Measurements from ENCODE around the gene PALB2. TPM values are rescaled to one million over a fixed set of nuclear protein-coding genes. Genes with fewer than 3 reads are reported as not detected.

Gene PALB2
- total and polyA plus RNA-seq, 2 of the 8 experiments (the other 6 are each of a cell fraction or from before 2014, with no cell fraction given): 12.5 to 33.1 TPM

DNA sequence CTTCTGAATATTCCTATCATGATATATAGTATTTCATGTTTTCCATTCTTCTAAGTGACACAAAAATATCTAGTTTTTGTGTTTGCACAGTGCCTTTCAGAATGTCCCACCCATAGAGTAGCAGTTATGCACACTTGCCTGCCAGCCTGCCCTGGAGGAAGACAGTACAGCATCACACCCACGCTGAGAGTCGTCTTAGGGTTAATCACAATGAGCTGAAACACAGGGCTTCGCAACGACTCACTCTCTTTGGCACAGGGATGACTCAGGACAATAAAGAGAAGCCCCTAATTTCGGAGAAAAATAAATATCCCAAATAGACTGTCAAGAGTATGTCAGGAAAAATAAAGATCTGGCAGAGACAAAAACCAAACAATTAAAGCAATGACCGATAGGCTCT is 33.4 kb downstream of the PALB2 start:
- Histone ChIP-seq H3K4me1 (replicated peaks in 1 of 4; ENCODE audit: control insufficient read depth in 3 of 4, insufficient read depth in 4 of 4, low read length in 3 of 4) (no peaks in the 10 kb centered on the region), H4K20me1 (replicated peaks in 1 of 2; ENCODE audit: control insufficient read depth in 1 of 2, insufficient read depth in 2 of 2, low read length in 2 of 2) (peaks cover 0 to 2% of the 10 kb centered on the region in 2 experiments), H2BK15ac (ENCODE audit: low read length) (no peak overlapping the region), H2BK120ac (replicated peaks; ENCODE audit: low read depth, low read length) (no peak overlapping the region), H3K18ac (ENCODE audit: extremely low read depth, low read length) (no peak overlapping the region), H2AK5ac (ENCODE audit: low read depth, low read length) (no peak overlapping the region), H4K91ac (replicated peaks; ENCODE audit: insufficient read length, low read length) (no peak overlapping the region), H3K9me3 (ENCODE audit: insufficient read depth in 2 of 2, low read depth in 1 of 2, low read length in 1 of 2) (no peaks in the 10 kb centered on the region), H3K27me3 (replicated peaks in 1 of 4; ENCODE audit: control insufficient read depth in 3 of 4, extremely low read depth in 1 of 4, insufficient read depth in 3 of 4, low read length in 3 of 4) (no peaks in the 10 kb centered on the region), H3K36me3 (ENCODE audit: control insufficient read depth in 2 of 4, insufficient read depth in 4 of 4, low read length in 3 of 4) (peaks cover 6 to 56% (median 16%) of the 10 kb centered on the region in 4 experiments; a peak in 6 of 8 replicates), H2BK20ac (ENCODE audit: low read length) (no peak overlapping the region), H3K4me2 (ENCODE audit: insufficient read depth in 1 of 2, low read depth in 2 of 2, low read length in 2 of 2) (no peak overlapping the region), H3K23ac (ENCODE audit: insufficient read length) (no peak overlapping the region), H3K9ac (replicated peaks in 1 of 4; ENCODE audit: extremely low read depth in 1 of 4, low read depth in 3 of 4, low read length in 3 of 4) (no peak overlapping the region), H3K56ac (replicated peaks; ENCODE audit: insufficient read length, low read depth, low read length) (no peak overlapping the region), H3K23me2 (ENCODE audit: low read depth, low read length) (no peaks in the 10 kb centered on the region), H2AFZ (ENCODE audit: low read length) (no peak overlapping the region), H3K27ac (ENCODE audit: low read depth, low read length) (no peak overlapping the region), H2BK5ac (ENCODE audit: low read depth, low read length) (no peak overlapping the region), H4K5ac (ENCODE audit: insufficient read length, low read depth, low read length) (no peak overlapping the region), H4K8ac (ENCODE audit: extremely low read depth, insufficient read depth, low read length) (no peak overlapping the region), H3K4me3 (ENCODE audit: extremely low read depth in 1 of 4, insufficient read depth in 2 of 4, low read depth in 3 of 4, low read length in 4 of 4) (no peak overlapping the region), H3K79me1 (ENCODE audit: low read depth, low read length) (no peaks in the 10 kb centered on the region), H2BK12ac (ENCODE audit: low read depth, low read length) (no peak overlapping the region), H3K14ac (ENCODE audit: insufficient read length) (no peak overlapping the region), H3K79me2 (ENCODE audit: control insufficient read depth in 1 of 2, insufficient read depth in 2 of 2, low read length in 2 of 2) (no peaks in the 10 kb centered on the region), H3K4ac (replicated peaks; ENCODE audit: insufficient read length, low read depth, low read length) (no peak overlapping the region)
- no peak for FAIRE-seq
- no peak for DNase-seq (ENCODE audit: low read depth in 1 of 2, low spot score in 2 of 2)
- WGBS, 2 experiments (ENCODE audit: extremely low coverage in 1 of 2, insufficient coverage in 1 of 2, insufficient read length in 1 of 2, insufficient replicate concordance in 2 of 2, low coverage in 1 of 2, low lambda C conversion rate in 2 of 2, missing lambda C conversion rate in 1 of 2): 87% methylated on average over 6 of the region's 6 CpGs; no CpG with 5 or more reads in 1 of the 2 experiments
- ChIA-PET CTCF (ENCODE audit: partially characterized antibody) (no interaction called here), POLR2A (ENCODE audit: partially characterized antibody) (no interaction called here)
- no peak for TF ChIP-seq GABPA (IDR thresholded peaks at IDR 0.05; ENCODE audit: borderline replicate concordance, insufficient read depth, low read length)
- no peak for TF ChIP-seq SAP30 (IDR thresholded peaks at IDR 0.05; ENCODE audit: insufficient read depth, insufficient replicate concordance, low read length)
- no peak for TF ChIP-seq GTF2F1 (IDR thresholded peaks at IDR 0.05; ENCODE audit: borderline replicate concordance, low read depth, low read length)

Data from H1 (cell line).